Measurements from ENCODE around the gene TNS1. TPM values are rescaled to one million over a fixed set of nuclear protein-coding genes. Genes with fewer than 3 reads are reported as not detected.

The TNS1 gene
- total RNA-seq, 3 donors from 2014 or later (not counting 1 experiment from before 2014, with no cell fraction given) = 1.1 to 3.0 (median 2.1) TPM

DNA sequence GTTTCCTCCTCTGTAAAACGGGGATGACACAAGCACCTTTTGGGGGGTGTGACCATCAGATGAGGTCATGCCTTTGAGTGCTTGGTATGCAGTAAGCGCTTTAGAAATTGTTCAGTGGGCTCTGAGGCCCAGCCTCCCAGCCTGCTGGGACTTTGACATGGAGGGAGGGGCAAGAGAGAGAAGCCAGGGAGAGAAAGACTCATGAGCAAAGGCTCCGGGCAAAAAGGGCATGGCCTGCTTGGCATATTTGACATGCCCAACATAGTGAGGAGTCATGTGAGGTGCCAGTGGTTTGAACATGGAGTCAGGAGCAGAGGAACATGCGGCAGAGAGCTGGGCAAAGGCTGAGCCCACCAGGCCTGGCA lies 14.0 kb downstream of the TNS1 start:
- Histone ChIP-seq H3K36me3 (ENCODE audit: control insufficient read depth, insufficient read depth, low read length) (no peaks in the 10 kb centered on the region), H3K9me3 (ENCODE audit: control insufficient read depth, insufficient read depth, low read length) (no peaks in the 10 kb centered on the region), H3K27ac (ENCODE audit: low read length) (no peak overlapping the region), H3K27me3 (ENCODE audit: control insufficient read depth, insufficient read depth, low read length) (no peaks in the 10 kb centered on the region), H3K4me1 (ENCODE audit: control insufficient read depth, insufficient read depth, low read length) (no peaks in the 10 kb centered on the region), H3K4me3 (ENCODE audit: low read length) (no peak overlapping the region)
- Mint-ChIP-seq H3K27me3 (ENCODE audit: low read depth in 2 of 2) (peaks cover 0 to 14% of the 10 kb centered on the region in 2 donors), H3K27ac (no peak overlapping the region), H3K36me3 (no peaks in the 10 kb centered on the region), H3K4me3 (no peak overlapping the region), H3K9me3 (no peaks in the 10 kb centered on the region), H3K4me1 (peaks cover 0 to 4% of the 10 kb centered on the region in 2 donors)
- 64% methylated on average over 4 of the region's 4 CpGs for WGBS (ENCODE audit: insufficient coverage)
- TF ChIP-seq, protein P1, sequence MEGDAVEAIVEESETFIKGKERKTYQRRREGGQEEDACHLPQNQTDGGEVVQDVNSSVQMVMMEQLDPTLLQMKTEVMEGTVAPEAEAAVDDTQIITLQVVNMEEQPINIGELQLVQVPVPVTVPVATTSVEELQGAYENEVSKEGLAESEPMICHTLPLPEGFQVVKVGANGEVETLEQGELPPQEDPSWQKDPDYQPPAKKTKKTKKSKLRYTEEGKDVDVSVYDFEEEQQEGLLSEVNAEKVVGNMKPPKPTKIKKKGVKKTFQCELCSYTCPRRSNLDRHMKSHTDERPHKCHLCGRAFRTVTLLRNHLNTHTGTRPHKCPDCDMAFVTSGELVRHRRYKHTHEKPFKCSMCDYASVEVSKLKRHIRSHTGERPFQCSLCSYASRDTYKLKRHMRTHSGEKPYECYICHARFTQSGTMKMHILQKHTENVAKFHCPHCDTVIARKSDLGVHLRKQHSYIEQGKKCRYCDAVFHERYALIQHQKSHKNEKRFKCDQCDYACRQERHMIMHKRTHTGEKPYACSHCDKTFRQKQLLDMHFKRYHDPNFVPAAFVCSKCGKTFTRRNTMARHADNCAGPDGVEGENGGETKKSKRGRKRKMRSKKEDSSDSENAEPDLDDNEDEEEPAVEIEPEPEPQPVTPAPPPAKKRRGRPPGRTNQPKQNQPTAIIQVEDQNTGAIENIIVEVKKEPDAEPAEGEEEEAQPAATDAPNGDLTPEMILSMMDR (IDR thresholded peaks at IDR 0.05) = no peak
- intact Hi-C loops (cut with micrococcal nuclease) = loop anchor here (1.0 kb wide), 2 partner anchors 200 to 204 kb away; no protein-coding TSS in a partner anchor
- DNase-seq (no peak), ATAC-seq (no peak)

- Mint-ChIP-seq H3K4me1 (peaks cover 0 to 4% of the 10 kb centered on the region in 2 donors), H3K9me3 (no peaks in the 10 kb centered on the region), H3K27ac (no peak overlapping the region), H3K36me3 (no peaks in the 10 kb centered on the region), H3K4me3 (no peak overlapping the region), H3K27me3 (ENCODE audit: low read depth in 2 of 2) (peaks cover 0 to 12% of the 10 kb centered on the region in 2 donors)
- Histone ChIP-seq H3K9me3 (ENCODE audit: control insufficient read depth, insufficient read depth, low read length) (no peaks in the 10 kb centered on the region), H3K36me3 (ENCODE audit: control insufficient read depth, insufficient read depth, low read length) (no peaks in the 10 kb centered on the region), H3K27ac (ENCODE audit: low read length) (no peak overlapping the region), H3K4me3 (ENCODE audit: low read length) (no peak overlapping the region), H3K4me1 (ENCODE audit: control insufficient read depth, insufficient read depth, low read length) (no peaks in the 10 kb centered on the region), H3K27me3 (ENCODE audit: control insufficient read depth, insufficient read depth, low read length) (no peaks in the 10 kb centered on the region)
- intact Hi-C loops (cut with micrococcal nuclease) = loop anchor here (1.0 kb wide), 2 partner anchors 199 to 203 kb away; no protein-coding TSS in a partner anchor
- DNase-seq (peak; percentile 62 to 64), ATAC-seq (peak; percentile 55 to 90 (median 88))
- WGBS (ENCODE audit: insufficient coverage) = 31% methylated on average over 12 of the region's 13 CpGs
- TF ChIP-seq, protein P1 (IDR thresholded peaks at IDR 0.05) = peak; percentile 70
These were observed 14.6 kb downstream of the TNS1 start for GRCh38 chr2:217988014-217988839.

- Mint-ChIP-seq H3K4me3 (no peak overlapping the region), H3K9me3 (no peaks in the 10 kb centered on the region), H3K4me1 (peaks cover 0 to 4% of the 10 kb centered on the region in 2 donors), H3K27ac (no peak overlapping the region), H3K27me3 (ENCODE audit: low read depth in 2 of 2) (peaks cover 0 to 4% of the 10 kb centered on the region in 2 donors), H3K36me3 (no peaks in the 10 kb centered on the region)
- H3K27me3 ChIP-seq (ENCODE audit: control insufficient read depth, insufficient read depth, low read length) = no peaks in the 10 kb centered on the region
- ATAC-seq (no peak), DNase-seq (no peak)
- intact Hi-C loops (cut with micrococcal nuclease) = no loop called here
- 89% methylated on average over 4 of the region's 4 CpGs for WGBS (ENCODE audit: insufficient coverage)
- no peaks in the 10 kb centered on the region for H3K9me3 ChIP-seq (ENCODE audit: control insufficient read depth, insufficient read depth, low read length)
- H3K36me3 ChIP-seq (ENCODE audit: control insufficient read depth, insufficient read depth, low read length) = no peaks in the 10 kb centered on the region
- no peak overlapping the region for H3K4me3 ChIP-seq (ENCODE audit: low read length)
- TF ChIP-seq, protein P1 (IDR thresholded peaks at IDR 0.05) = no peak
- H3K4me1 ChIP-seq (ENCODE audit: control insufficient read depth, insufficient read depth, low read length) = no peaks in the 10 kb centered on the region
- no peak overlapping the region for H3K27ac ChIP-seq (ENCODE audit: low read length)
These were observed 15.4 kb downstream of the TNS1 start for GRCh38 chr2:217987391-217987790.
